Activated T-helper 1 cell treated with anti-CD3 and anti-CD28 coated beads, Interleukin-12 subunit alpha, Interleukin-12 subunit beta, Interleukin-2, Interleukin-4 antibody, amounts not matched to agents 30 ng/mL and 10 ng/mL and 1 ng/mL, durations not matched to agents 14 hours and 24 hours and 36 hours (primary cell): ENCODE results near the gene ACSM6. TPM values are rescaled to one million over a fixed set of nuclear protein-coding genes. Genes with fewer than 3 reads are reported as not detected.
A peak's percentile ranks its signal among the peaks of the same experiment; 100 is the strongest.

Experiments
- DNase-seq: peaks from one replicate; pipeline ENCODE4 v3.0.0; 2021; ENCODE audit warnings: low spot score
- H3K27ac Mint-ChIP-seq: one replicate; pipeline ENCODE4 v1.8.0; 2021; ENCODE audit warnings: mild to moderate bottlenecking, mixed read lengths
- H3K27me3 Mint-ChIP-seq: one replicate; pipeline ENCODE4 v1.8.0; 2022; ENCODE audit warnings: mild to moderate bottlenecking, moderate library complexity, mixed read lengths; ENCODE audit not compliant: insufficient read depth
- H3K36me3 Mint-ChIP-seq: one replicate; pipeline ENCODE4 v1.8.0; 2021; ENCODE audit warnings: low read depth, mixed read lengths
- H3K4me1 Mint-ChIP-seq: one replicate; pipeline ENCODE4 v1.8.0; 2021; ENCODE audit warnings: low read depth, mixed read lengths
- H3K4me3 Mint-ChIP-seq: one replicate; pipeline ENCODE4 v1.8.0; 2021; ENCODE audit warnings: mild to moderate bottlenecking, moderate library complexity, mixed read lengths
- H3K9me3 Mint-ChIP-seq: one replicate; pipeline ENCODE4 v1.8.0; 2021; ENCODE audit warnings: mixed read lengths
- intact Hi-C: fragments of 100-400 bp; cut with micrococcal nuclease; formaldehyde crosslinking; loops from one replicate; pipeline ENCODE4 v1.15.1; 2024
- total RNA-seq: library from RNA; stranded (reverse); gene quantifications from 2 replicates; pipeline ENCODE4 v1.2.3, GENCODE V29; 2022

The ACSM6 gene
- total RNA-seq, 1 donor from 2014 or later, result not detected

DNA sequence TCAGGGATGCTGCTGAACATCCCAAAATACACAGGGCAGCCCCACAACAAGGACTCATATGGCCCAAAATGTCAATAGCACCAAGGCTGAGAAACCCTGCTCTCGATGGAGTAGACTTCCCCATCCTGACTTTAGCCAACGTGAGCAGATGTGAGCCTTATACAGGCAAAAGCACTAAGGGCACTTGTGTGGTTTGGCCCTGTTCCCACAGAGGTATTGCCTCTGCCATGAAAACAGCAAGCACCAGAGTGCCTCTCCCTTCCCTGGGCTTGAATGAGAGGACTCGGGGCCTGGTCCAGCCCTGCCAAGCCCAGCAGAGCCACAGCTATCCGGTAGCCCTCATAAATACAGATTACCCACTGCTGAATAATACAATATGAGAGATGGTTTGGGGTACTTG is 47.5 kb downstream of the ACSM6 start:
- peaks cover 3% of the 10 kb centered on the region for H3K27me3 Mint-ChIP-seq
- DNase-seq, result no peak
- H3K4me1 Mint-ChIP-seq, result peaks cover 32% of the 10 kb centered on the region
- intact Hi-C loops, result loop anchor here (10.0 kb wide), 2 partner anchors 277 to 323 kb away; partner anchors contain the start of gene SORBS1
- H3K9me3 Mint-ChIP-seq, result no peaks in the 10 kb centered on the region
- no peak overlapping the region for H3K4me3 Mint-ChIP-seq
- peaks cover 3% of the 10 kb centered on the region for H3K36me3 Mint-ChIP-seq
- H3K27ac Mint-ChIP-seq, result no peak overlapping the region

- intact Hi-C loops, result loop anchor here (1.0 to 10.0 kb wide), 6 partner anchors 34 to 612 kb away; partner anchors contain the start of gene SORBS1
- H3K4me1 Mint-ChIP-seq, result peaks cover 33% of the 10 kb centered on the region
- H3K27ac Mint-ChIP-seq, result no peak overlapping the region
- H3K36me3 Mint-ChIP-seq, result no peaks in the 10 kb centered on the region
- H3K9me3 Mint-ChIP-seq, result no peaks in the 10 kb centered on the region
- no peak for DNase-seq
- no peaks in the 10 kb centered on the region for H3K27me3 Mint-ChIP-seq
- no peak overlapping the region for H3K4me3 Mint-ChIP-seq
Measured at GRCh38 chr10:95242581-95243317, 48.7 kb downstream of the ACSM6 start.

DNA sequence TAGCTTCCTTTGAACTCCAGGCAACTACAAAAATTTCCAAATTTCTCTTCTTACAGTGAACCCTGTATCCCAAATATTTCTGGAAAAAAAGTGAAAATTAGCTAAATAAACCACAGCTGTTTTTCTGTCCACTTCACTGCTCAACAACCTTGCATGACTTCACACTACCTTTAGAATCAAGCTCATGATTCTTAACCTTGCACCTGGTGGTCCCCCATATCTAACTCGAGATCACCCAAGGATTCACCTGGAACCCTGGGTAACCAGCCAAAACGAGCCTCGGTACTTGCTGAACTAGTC is 49.2 kb downstream of the ACSM6 start:
- peaks cover 33% of the 10 kb centered on the region for H3K4me1 Mint-ChIP-seq
- H3K27me3 Mint-ChIP-seq, result no peaks in the 10 kb centered on the region
- H3K36me3 Mint-ChIP-seq, result no peaks in the 10 kb centered on the region
- intact Hi-C loops, result loop anchor here (1.0 to 10.0 kb wide), 6 partner anchors 35 to 613 kb away; partner anchors contain the start of gene SORBS1
- no peak for DNase-seq
- H3K9me3 Mint-ChIP-seq, result no peaks in the 10 kb centered on the region
- H3K4me3 Mint-ChIP-seq, result no peak overlapping the region
- no peak overlapping the region for H3K27ac Mint-ChIP-seq

- H3K27ac Mint-ChIP-seq, result no peak overlapping the region
- no peak for DNase-seq
- intact Hi-C loops, result loop anchor here (10.0 kb wide), 2 partner anchors 279 to 321 kb away; partner anchors contain the start of gene SORBS1
- H3K27me3 Mint-ChIP-seq, result no peaks in the 10 kb centered on the region
- H3K36me3 Mint-ChIP-seq, result no peaks in the 10 kb centered on the region
- peaks cover 33% of the 10 kb centered on the region for H3K4me1 Mint-ChIP-seq
- H3K4me3 Mint-ChIP-seq, result no peak overlapping the region
- H3K9me3 Mint-ChIP-seq, result no peaks in the 10 kb centered on the region
Measured at GRCh38 chr10:95244152-95244551, 50.1 kb downstream of the ACSM6 start.

GRCh38 chr10:95245425-95246055 is 51.5 kb downstream of the ACSM6 start:
- no peaks in the 10 kb centered on the region for H3K9me3 Mint-ChIP-seq
- H3K4me3 Mint-ChIP-seq, result peak overlapping the region; percentile 15
- H3K4me1 Mint-ChIP-seq, result peaks cover 33% of the 10 kb centered on the region
- DNase-seq, result no peak
- H3K27me3 Mint-ChIP-seq, result no peaks in the 10 kb centered on the region
- peak overlapping the region; percentile 40 for H3K27ac Mint-ChIP-seq
- intact Hi-C loops, result loop anchor here (1.0 to 10.0 kb wide), 6 partner anchors 9 to 357 kb away; partner anchors contain the start of genes PDLIM1 and SORBS1
- H3K36me3 Mint-ChIP-seq, result peaks cover 2% of the 10 kb centered on the region

DNA sequence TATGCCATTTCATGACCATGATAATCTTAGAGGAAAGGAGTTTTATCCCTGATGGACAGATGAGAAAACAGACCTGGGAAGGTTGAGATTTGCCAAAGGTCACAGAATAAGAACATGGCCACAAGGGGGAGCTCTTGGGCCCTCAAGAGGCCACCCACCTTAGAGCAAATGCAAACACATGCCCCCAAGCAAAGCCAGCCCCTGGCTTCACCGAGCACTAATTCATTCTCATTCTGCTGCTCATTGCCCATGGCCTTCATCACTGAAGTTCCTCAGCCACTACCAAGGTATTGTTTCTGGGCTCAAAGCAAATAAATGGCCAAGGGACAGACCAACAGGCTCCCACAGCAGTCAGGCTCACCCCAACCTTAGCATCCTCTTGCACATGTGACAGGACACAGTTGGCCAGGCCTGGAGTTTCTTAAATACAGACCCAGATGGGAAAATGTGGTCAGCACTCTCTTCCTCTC is 52.6 kb downstream of the ACSM6 start:
- no peak overlapping the region for H3K27ac Mint-ChIP-seq
- no peaks in the 10 kb centered on the region for H3K9me3 Mint-ChIP-seq

DNA sequence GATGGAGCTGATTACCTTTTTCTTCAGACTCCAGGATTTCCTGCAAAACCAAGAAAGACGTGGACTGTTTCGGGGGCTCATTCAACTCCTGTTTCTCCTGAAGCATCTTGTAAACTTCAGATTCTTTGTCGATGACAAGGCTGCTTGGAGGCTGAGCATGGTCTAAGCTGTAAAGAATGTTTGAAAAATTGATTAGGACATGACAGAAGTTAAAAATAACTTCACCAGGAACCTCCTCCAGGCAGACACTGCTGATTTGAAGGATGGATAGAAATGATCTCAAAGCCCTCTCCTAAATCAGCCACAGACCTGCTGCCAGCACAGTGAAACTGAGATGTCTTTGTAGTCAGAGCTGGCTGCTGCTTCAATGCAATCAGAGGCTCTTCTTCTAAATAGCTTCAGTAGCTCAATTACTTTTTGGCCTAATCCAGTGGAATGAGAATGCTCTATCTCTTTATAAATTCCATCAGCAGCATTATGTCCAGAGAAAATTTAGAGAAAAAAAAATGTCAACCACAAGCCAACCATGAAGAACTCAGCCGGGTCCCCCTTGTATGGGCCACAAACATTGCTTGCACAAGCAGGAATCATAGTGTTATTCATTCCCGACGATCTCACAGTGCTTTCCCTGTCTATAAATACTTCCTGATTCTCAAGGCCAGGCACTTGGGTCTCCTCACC is 53.3 kb downstream of the ACSM6 start:
- H3K4me3 Mint-ChIP-seq, result no peak overlapping the region
- no peaks in the 10 kb centered on the region for H3K9me3 Mint-ChIP-seq
- H3K36me3 Mint-ChIP-seq, result peaks cover 2% of the 10 kb centered on the region
- DNase-seq, result no peak
- peak overlapping the region; percentile 52 for H3K27ac Mint-ChIP-seq
- no peaks in the 10 kb centered on the region for H3K27me3 Mint-ChIP-seq
- peaks cover 33% of the 10 kb centered on the region for H3K4me1 Mint-ChIP-seq
- intact Hi-C loops, result loop anchor here (5.0 to 10.0 kb wide), 4 partner anchors 45 to 355 kb away; partner anchors contain the start of genes PDLIM1 and SORBS1

More for the DNA sequence above, 52.6 kb downstream of the ACSM6 start:
- peak; percentile 37 for DNase-seq
- Mint-ChIP-seq H3K27me3 (no peaks in the 10 kb centered on the region), H3K36me3 (peaks cover 2% of the 10 kb centered on the region), H3K4me1 (peaks cover 33% of the 10 kb centered on the region), H3K4me3 (no peak overlapping the region)
- intact Hi-C loops, result loop anchor here (1.0 to 10.0 kb wide), 5 partner anchors 46 to 356 kb away; partner anchors contain the start of genes PDLIM1 and SORBS1

GRCh38 chr10:95247881-95248583 is 54.0 kb downstream of the ACSM6 start:
- Mint-ChIP-seq H3K4me3 (no peak overlapping the region), H3K4me1 (peaks cover 33% of the 10 kb centered on the region), H3K36me3 (peaks cover 2% of the 10 kb centered on the region), H3K27me3 (peaks cover 7% of the 10 kb centered on the region), H3K27ac (no peak overlapping the region), H3K9me3 (no peaks in the 10 kb centered on the region)
- intact Hi-C loops, result loop anchor here (5.0 to 10.0 kb wide), 4 partner anchors 44 to 354 kb away; partner anchors contain the start of genes PDLIM1 and SORBS1
- DNase-seq, result no peak

GRCh38 chr10:95248989-95249388 is 55.0 kb downstream of the ACSM6 start:
- no peak overlapping the region for H3K27ac Mint-ChIP-seq
- intact Hi-C loops, result loop anchor here (5.0 to 10.0 kb wide), 4 partner anchors 43 to 353 kb away; partner anchors contain the start of genes PDLIM1 and SORBS1
- no peak overlapping the region for H3K4me3 Mint-ChIP-seq
- H3K4me1 Mint-ChIP-seq, result peaks cover 28% of the 10 kb centered on the region
- peaks cover 8% of the 10 kb centered on the region for H3K27me3 Mint-ChIP-seq
- no peak for DNase-seq
- peaks cover 2% of the 10 kb centered on the region for H3K36me3 Mint-ChIP-seq
- no peaks in the 10 kb centered on the region for H3K9me3 Mint-ChIP-seq

DNA sequence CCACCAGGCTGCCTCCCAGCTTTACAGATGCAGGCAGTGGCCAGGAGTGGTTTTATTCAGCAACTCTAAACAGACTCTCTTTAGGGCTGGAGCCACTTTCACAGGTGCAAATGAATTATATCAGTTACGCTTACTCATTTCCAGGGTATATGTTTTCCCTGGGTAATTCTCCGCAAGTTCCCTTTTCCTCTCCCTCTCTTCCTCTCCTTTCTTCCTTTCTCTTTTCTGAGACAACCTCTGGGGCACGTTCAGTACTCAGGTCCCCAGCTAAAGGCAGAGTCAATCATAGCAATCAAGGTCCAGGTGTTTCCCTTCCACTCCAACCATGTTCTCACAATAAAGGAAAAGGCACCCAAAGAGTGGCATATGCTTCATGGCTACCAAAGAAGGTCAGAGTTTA is 55.4 kb downstream of the ACSM6 start:
- intact Hi-C loops, result loop anchor here (5.0 to 10.0 kb wide), 4 partner anchors 43 to 353 kb away; partner anchors contain the start of genes PDLIM1 and SORBS1
- Mint-ChIP-seq H3K27me3 (peaks cover 8% of the 10 kb centered on the region), H3K4me1 (peaks cover 28% of the 10 kb centered on the region), H3K36me3 (peaks cover 2% of the 10 kb centered on the region), H3K9me3 (no peaks in the 10 kb centered on the region), H3K27ac (peak overlapping the region; percentile 61), H3K4me3 (no peak overlapping the region)
- DNase-seq, result no peak

DNA sequence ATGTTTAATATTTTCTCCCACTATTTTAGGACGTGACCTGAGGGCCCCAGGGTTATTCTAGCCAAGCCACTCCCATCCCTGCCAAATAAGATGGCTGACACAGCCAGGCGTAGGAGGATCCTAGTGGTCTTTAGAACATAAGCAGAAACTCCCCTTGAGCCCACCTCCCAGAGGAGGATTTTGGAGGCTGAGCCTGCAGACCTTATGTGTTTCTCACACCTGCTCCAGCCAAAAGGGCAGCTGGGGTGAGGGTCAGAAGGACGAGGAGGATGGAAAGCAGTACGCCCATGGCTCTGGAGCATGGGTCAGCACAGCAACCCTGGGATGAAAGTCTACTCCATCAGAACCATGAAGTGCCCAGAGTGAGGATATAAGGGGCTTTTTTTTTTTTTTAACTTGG is 56.8 kb downstream of the ACSM6 start:
- Mint-ChIP-seq H3K36me3 (peaks cover 2% of the 10 kb centered on the region), H3K4me3 (no peak overlapping the region), H3K27ac (no peak overlapping the region), H3K4me1 (peaks cover 23% of the 10 kb centered on the region), H3K27me3 (peaks cover 8% of the 10 kb centered on the region), H3K9me3 (no peaks in the 10 kb centered on the region)
- no peak for DNase-seq
- intact Hi-C loops, result no loop called here

GRCh38 chr10:95253007-95253406 is 59.0 kb downstream of the ACSM6 start:
- H3K9me3 Mint-ChIP-seq, result no peaks in the 10 kb centered on the region
- no peak for DNase-seq
- H3K36me3 Mint-ChIP-seq, result peaks cover 3% of the 10 kb centered on the region
- no peak overlapping the region for H3K4me3 Mint-ChIP-seq
- peaks cover 8% of the 10 kb centered on the region for H3K27me3 Mint-ChIP-seq
- H3K4me1 Mint-ChIP-seq, result peaks cover 8% of the 10 kb centered on the region
- H3K27ac Mint-ChIP-seq, result no peak overlapping the region
- intact Hi-C loops, result no loop called here
